Esophagus muscularis mucosa (tissue), 4 donors: ENCODE results near the gene TRIB2. TPM values are rescaled to one million over a fixed set of nuclear protein-coding genes. Genes with fewer than 3 reads are reported as not detected.

Source experiments
- DNase-seq: peaks from one replicate; pipeline ENCODE4 v3.0.0-alpha.2; 2017; ENCODE audit errors: extremely low spot score
- H3K27ac ChIP-seq, 4 donors: fragments of 200-600 bp; sonication (generic); replicated peaks in 1 of 4; 1 replicate in 3 of 4; 2 replicates in 1 of 4; pipeline ENCODE4 v1.5.1; 2016 to 2019; ENCODE audit warnings: mild to moderate bottlenecking in 1 of 4
- H3K27me3 ChIP-seq, 4 donors: fragments of 200-600 bp; sonication (generic); one replicate each; pipeline versions ENCODE4 v1.5.1 to v1.6.0; 2016 to 2019
- H3K36me3 ChIP-seq, 4 donors: fragments of 200-600 bp; sonication (generic); one replicate each; pipeline ENCODE4 v1.5.1; 2016 to 2019
- H3K4me1 ChIP-seq, 4 donors: fragments of 200-600 bp; sonication (generic); one replicate each; pipeline ENCODE4 v1.5.1; 2016 to 2019
- H3K4me3 ChIP-seq, 4 donors: fragments of 200-600 bp; sonication (generic); 1 replicate in 2 of 4; 2 replicates in 2 of 4; pipeline ENCODE4 v1.5.1; 2016 to 2019; ENCODE audit warnings: mild to moderate bottlenecking in 4 of 4, moderate library complexity in 1 of 4
- H3K9me3 ChIP-seq, 4 donors: fragments of 200-600 bp; sonication (generic); 1 replicate in 3 of 4; 2 replicates in 1 of 4; pipeline ENCODE4 v1.5.1; 2016 to 2019
- EP300 ChIP-seq: sonication (generic); formaldehyde crosslinking; IDR thresholded peaks from one replicate; pipeline ENCODE4 v1.6.1; 2017; ENCODE audit warnings: antibody characterized with exemption
- POLR2A ChIP-seq: fragments of 450-650 bp; IDR thresholded peaks from one replicate; pipeline ENCODE4 v1.6.1; 2017; ENCODE audit warnings: antibody characterized with exemption, moderate library complexity, mild to moderate bottlenecking, low read depth
- POLR2AphosphoS5 ChIP-seq, 2 donors: sonication (generic); formaldehyde crosslinking; IDR thresholded peaks; one replicate each; pipeline ENCODE4 v1.6.1; 2017; ENCODE audit warnings: antibody characterized with exemption in 2 of 2
- WGBS: methylation state at CpG from one replicate; pipeline ENCODE4 v1.1.5; 2018; 5-methylcytosine and 5-hydroxymethylcytosine counted together
- intact Hi-C: fragments of 100-400 bp; cut with DNase I; formaldehyde crosslinking; loops from one replicate; pipeline ENCODE4 v1.15.1; 2023
- total RNA-seq, 4 donors: library from RNA; depleted of rRNA; stranded (reverse); fragments of >200 nt; gene quantifications; one replicate each; pipeline versions ENCODE4 v1.1.0 to v1.2.1, GENCODE V29; 2016
- TF ChIP-seq, protein P1 (sequence below), 3 experiments: fragments of 200-600 bp in 2 of 3; fragments of 450-650 bp in 1 of 3; sonication (generic) in 2 of 3; IDR thresholded peaks; one replicate each; pipeline ENCODE4 v1.5.1; 2017 to 2019; ENCODE audit warnings: antibody characterized with exemption in 3 of 3, mild to moderate bottlenecking in 2 of 3, moderate library complexity in 1 of 3

TRIB2 gene
- total RNA-seq, 4 donors from 2014 or later: 31.5 to 52.3 (median 39.2) TPM

DNA sequence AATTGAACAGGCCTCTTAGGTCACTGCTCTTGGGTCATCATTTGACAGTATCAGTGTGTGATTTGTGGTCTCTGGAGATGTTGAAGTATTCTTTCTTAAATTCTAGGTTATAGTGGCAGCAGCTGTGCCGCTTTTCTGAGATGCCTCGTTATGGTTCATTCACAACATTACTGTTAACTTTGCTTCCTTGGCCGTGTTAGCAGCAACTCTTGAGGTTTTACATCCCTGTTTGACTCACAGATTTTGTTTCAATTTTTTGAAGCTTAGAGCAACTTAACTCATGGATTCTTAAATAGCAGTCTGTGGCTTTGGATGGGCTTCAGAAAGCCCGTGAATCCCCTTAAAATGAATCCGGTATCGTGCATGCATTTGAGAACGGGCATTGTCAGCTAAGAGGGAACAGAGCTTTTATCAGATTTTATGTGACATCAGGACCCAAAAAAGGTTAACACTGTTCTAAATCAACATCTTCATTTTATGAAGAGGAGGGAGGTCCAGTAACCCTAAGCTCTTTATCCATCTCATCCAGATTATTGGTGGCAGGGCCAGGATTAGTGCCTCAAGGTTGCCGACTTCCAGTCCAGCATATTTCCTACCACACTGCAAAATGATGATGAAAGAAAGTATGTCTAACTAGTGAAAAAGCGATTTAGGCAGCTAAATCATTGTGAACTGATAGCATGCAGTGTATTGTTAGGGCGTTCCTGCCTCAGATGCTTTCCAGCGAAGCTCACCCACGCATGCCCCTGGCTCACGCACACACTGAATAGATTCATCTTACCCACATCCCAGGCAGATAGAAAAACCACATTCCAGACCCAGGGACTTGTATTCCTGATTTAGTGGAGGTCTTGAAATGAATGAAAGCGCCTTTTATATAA is 5.1 kb downstream of the TRIB2 start:
- no peak for DNase-seq
- intact Hi-C loops: no loop called here
- H3K27ac ChIP-seq: peak overlapping the region in 2 of 4 donors; percentile 12 to 89

DNA sequence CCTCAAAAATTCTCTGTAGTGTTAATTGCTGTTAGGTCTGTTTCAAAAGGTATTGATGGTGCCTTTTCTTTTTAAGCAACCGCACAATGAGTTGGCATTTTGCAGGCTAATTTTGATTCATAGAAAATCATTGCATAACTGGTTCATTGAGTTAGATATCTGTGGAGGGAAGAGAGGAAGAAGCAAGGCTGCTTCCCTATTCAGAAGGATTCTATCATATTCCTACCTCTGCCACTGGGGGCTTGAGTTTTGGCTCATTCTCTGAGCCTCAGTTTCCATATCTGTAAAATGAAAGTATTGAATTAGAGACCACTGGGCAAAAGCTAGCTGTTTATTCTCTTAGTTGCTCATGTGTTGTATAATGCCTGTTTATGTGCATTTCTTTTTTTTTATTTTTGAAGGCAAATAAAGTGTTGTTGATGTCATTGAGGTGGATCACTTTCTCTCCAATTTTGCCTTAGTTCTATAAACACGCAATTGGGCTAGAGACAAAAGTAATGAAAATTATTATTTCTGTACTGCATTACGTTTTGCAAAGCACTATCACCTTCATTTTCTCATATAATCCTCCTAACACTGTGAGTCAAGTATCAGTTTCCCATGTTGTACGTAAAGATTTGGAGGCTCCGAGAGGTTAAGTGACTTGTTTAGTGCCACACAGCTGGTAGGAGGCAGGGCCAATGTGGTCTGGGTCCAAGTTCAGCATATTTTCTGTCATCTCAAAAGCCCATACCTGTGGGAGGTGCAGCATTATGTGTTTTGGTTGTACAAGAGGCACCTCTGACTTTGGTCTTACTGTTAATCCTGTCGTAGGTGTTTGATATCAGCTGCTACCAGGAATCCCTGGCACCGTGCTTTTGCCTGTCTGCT is 5.9 kb downstream of the TRIB2 start:
- no peaks in the 10 kb centered on the region for H3K9me3 ChIP-seq
- intact Hi-C loops: no loop called here
- no peak for TF ChIP-seq POLR2AphosphoS5 (IDR thresholded peaks at IDR 0.05)
- TF ChIP-seq, protein P1, sequence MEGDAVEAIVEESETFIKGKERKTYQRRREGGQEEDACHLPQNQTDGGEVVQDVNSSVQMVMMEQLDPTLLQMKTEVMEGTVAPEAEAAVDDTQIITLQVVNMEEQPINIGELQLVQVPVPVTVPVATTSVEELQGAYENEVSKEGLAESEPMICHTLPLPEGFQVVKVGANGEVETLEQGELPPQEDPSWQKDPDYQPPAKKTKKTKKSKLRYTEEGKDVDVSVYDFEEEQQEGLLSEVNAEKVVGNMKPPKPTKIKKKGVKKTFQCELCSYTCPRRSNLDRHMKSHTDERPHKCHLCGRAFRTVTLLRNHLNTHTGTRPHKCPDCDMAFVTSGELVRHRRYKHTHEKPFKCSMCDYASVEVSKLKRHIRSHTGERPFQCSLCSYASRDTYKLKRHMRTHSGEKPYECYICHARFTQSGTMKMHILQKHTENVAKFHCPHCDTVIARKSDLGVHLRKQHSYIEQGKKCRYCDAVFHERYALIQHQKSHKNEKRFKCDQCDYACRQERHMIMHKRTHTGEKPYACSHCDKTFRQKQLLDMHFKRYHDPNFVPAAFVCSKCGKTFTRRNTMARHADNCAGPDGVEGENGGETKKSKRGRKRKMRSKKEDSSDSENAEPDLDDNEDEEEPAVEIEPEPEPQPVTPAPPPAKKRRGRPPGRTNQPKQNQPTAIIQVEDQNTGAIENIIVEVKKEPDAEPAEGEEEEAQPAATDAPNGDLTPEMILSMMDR (IDR thresholded peaks at IDR 0.05): no peak
- TF ChIP-seq EP300: no peak
- TF ChIP-seq POLR2A: no peak

More for the DNA sequence above, 5.1 kb downstream of the TRIB2 start:
- WGBS: 78% methylated on average over 14 of the region's 14 CpGs
- Histone ChIP-seq H3K4me1 (peaks cover 56 to 62% (median 59%) of the 10 kb centered on the region in 4 donors), H3K36me3 (peaks cover 0 to 36% (median 22%) of the 10 kb centered on the region in 4 donors), H3K9me3 (no peaks in the 10 kb centered on the region), H3K4me3 (peak overlapping the region; percentile 76 to 90 (median 82)), H3K27me3 (no peaks in the 10 kb centered on the region)
- TF ChIP-seq POLR2A (no peak), EP300 (no peak), POLR2AphosphoS5 (IDR thresholded peaks at IDR 0.05) (no peak)
- TF ChIP-seq, protein P1 (IDR thresholded peaks at IDR 0.05): no peak

DNA sequence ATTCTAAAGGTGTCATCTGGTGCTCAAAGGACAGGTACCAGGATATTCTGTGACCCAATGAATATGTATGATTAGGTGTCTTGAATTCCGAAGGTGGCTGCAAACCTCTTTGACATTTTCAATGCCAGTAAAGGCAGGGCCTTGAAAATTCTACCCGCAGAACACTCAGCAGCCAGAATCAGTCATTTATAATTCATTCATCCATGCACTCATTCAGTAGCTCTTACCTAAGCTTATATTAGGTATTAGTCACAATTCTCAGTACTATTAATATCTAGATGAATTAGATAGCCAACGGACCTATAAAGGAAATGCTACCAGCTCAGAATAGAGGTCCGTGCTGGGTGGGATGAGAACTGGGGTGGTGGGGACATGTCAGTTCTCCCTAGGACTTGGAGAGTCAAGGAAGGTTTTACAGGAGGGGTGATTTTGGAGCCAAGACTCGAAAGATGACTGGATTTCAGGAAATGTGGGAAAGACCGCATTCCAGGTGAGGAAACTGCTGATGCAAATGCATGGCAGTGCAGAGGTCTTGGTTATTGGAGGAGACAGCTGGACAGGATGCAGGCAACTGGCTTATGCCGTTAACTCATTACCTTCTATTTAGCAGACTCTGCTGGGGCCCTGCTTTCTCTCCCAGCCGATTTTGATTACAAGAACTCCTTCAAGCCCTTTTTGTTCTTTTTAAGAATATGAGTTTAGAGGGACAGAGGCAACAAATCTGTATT is 7.2 kb downstream of the TRIB2 start:
- Histone ChIP-seq H3K4me1 (peaks cover 60 to 77% (median 67%) of the 10 kb centered on the region in 4 donors), H3K27me3 (no peaks in the 10 kb centered on the region), H3K36me3 (peaks cover 0 to 57% (median 36%) of the 10 kb centered on the region in 4 donors), H3K27ac (no peak overlapping the region), H3K9me3 (no peaks in the 10 kb centered on the region), H3K4me3 (no peak overlapping the region)
- WGBS: 80% methylated on average over 8 of the region's 8 CpGs
- intact Hi-C loops: no loop called here
- TF ChIP-seq POLR2AphosphoS5 (IDR thresholded peaks at IDR 0.05): no peak
- no peak for DNase-seq

More for the DNA sequence above, 5.9 kb downstream of the TRIB2 start:
- Histone ChIP-seq H3K4me1 (peaks cover 63 to 66% (median 64%) of the 10 kb centered on the region in 4 donors), H3K4me3 (peak overlapping the region in 2 of 4 donors; percentile 81 to 84), H3K27me3 (no peaks in the 10 kb centered on the region), H3K27ac (peak overlapping the region in 1 of 4 donors; percentile 12), H3K36me3 (peaks cover 0 to 45% (median 26%) of the 10 kb centered on the region in 4 donors)
- WGBS: 82% methylated on average over 7 of the region's 7 CpGs
- no peak for DNase-seq

DNA sequence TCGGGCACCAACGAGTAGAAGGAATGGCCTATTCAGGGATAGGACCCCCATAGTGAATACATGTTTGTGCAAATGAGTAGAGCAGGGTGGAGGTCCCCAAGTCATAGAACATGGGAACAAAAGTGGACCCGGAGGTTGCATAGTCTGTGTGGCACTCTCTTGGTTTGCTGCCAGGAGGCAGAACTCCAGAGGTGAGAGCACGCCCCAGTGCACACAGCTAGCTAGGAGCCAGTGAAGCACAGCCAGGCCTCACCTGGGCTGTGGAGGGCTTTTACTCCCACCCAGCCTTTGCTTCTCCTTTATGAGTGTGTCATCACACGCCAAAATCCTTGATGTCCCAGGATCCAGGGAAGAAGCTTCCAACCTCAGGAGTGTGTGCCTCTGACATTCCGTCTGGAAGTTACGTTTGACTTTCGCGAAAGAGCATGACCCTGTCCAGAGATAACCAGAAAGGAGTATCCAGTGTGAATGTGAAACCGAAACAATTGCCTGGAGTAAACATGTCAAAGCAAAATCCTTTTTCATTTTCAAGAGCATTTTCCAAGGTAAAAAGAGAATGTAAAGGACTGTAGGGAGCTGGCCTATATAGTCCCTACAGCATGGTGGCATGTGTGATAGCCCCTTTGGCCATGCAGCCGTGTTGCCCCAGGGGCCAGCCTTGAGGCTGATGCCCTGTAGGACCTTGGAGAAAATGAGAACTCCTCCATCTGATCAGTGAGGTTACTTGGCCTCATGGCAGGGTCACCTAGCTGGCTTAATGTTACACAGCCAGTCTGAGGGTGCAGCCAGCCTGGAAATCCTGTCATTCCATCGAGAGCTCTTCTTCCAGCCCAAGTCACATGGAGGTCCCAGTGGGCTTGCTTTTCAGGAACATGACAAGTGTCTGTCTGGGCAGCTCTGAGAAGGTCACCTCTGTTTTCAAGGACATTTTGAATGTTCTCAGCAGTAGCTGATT is 8.8 kb downstream of the TRIB2 start:
- H3K36me3 ChIP-seq: peaks cover 0 to 73% (median 46%) of the 10 kb centered on the region in 4 donors
- no peak overlapping the region for H3K4me3 ChIP-seq
- no peaks in the 10 kb centered on the region for H3K9me3 ChIP-seq
- H3K27me3 ChIP-seq: no peaks in the 10 kb centered on the region
- no peak for TF ChIP-seq POLR2A
- no peak for TF ChIP-seq EP300
- TF ChIP-seq, protein P1 (IDR thresholded peaks at IDR 0.05): no peak
- WGBS: 80% methylated on average over 10 of the region's 12 CpGs
- intact Hi-C loops: no loop called here
- peaks cover 46 to 84% (median 53%) of the 10 kb centered on the region in 4 donors for H3K4me1 ChIP-seq
- DNase-seq: no peak
- H3K27ac ChIP-seq: no peak overlapping the region
